Loucy (cell line): ENCODE measurements around the gene MXD3.

Source experiments
- H2AFZ ChIP-seq: fragments of 200-600 bp; sonication (generic); 2 replicates; pipeline ENCODE4 v1.6.0; 2016; ENCODE audit warnings: antibody characterized with exemption, mild to moderate bottlenecking, low read length, moderate library complexity
- H3F3A ChIP-seq: fragments of 200-600 bp; 2 replicates; pipeline ENCODE4 v1.6.0; 2016; ENCODE audit warnings: antibody characterized with exemption, low read depth, mild to moderate bottlenecking
- H3K27me3 ChIP-seq: fragments of 200-600 bp; sonication (generic); 2 replicates; pipeline ENCODE4 v1.6.1; 2014; ENCODE audit warnings: low read length, mild to moderate bottlenecking; ENCODE audit not compliant: insufficient read depth, poor library complexity, severe bottlenecking
- H3K36me3 ChIP-seq: fragments of 200-600 bp; sonication (generic); 2 replicates; pipeline ENCODE4 v1.6.1; 2016; ENCODE audit warnings: low read length; ENCODE audit not compliant: insufficient read depth
- H3K4me1 ChIP-seq: fragments of 200-600 bp; sonication (generic); 2 replicates; pipeline ENCODE4 v1.5.1; 2014; ENCODE audit warnings: low read length, mild to moderate bottlenecking; ENCODE audit not compliant: insufficient read depth, poor library complexity, severe bottlenecking
- H3K4me2 ChIP-seq: fragments of 200-600 bp; sonication (generic); 2 replicates; pipeline ENCODE4 v1.6.0; 2014; ENCODE audit warnings: antibody characterized with exemption, low read length, low read depth, mild to moderate bottlenecking; ENCODE audit not compliant: poor library complexity, severe bottlenecking
- H3K4me3 ChIP-seq: fragments of 200-600 bp; sonication (generic); 2 replicates; pipeline ENCODE4 v1.5.1; 2014; ENCODE audit warnings: low read length, mild to moderate bottlenecking, mixed read lengths; ENCODE audit not compliant: poor library complexity, severe bottlenecking
- H3K79me2 ChIP-seq: fragments of 200-600 bp; sonication (generic); 2 replicates; pipeline ENCODE4 v1.6.1; 2014; ENCODE audit warnings: low read length; ENCODE audit not compliant: insufficient read depth
- H3K9ac ChIP-seq: fragments of 200-600 bp; sonication (generic); 2 replicates; pipeline ENCODE4 v1.6.0; 2014; ENCODE audit warnings: mild to moderate bottlenecking, low read depth, low read length, moderate library complexity; ENCODE audit not compliant: poor library complexity, severe bottlenecking
- H3K9me2 ChIP-seq: fragments of 200-600 bp; sonication (generic); replicated peaks from 2 replicates; pipeline ENCODE4 v1.6.1; 2016; ENCODE audit warnings: low read depth, low read length, mixed read lengths
- H3K9me3 ChIP-seq: fragments of 200-600 bp; sonication (generic); 2 replicates; pipeline ENCODE4 v1.6.1; 2014; ENCODE audit warnings: mild to moderate bottlenecking, antibody characterized with exemption, low read length, low read depth; ENCODE audit not compliant: insufficient read depth
- H4K20me1 ChIP-seq: fragments of 200-600 bp; sonication (generic); 2 replicates; pipeline ENCODE4 v1.6.0; 2014; ENCODE audit warnings: antibody characterized with exemption, low read length, mild to moderate bottlenecking; ENCODE audit not compliant: insufficient read depth, poor library complexity, severe bottlenecking
- CTCF ChIP-seq: fragments of 200-600 bp; sonication (generic); conservative IDR thresholded peaks from 2 replicates; pipeline ENCODE4 v1.5.1; 2014; ENCODE audit warnings: mild to moderate bottlenecking, antibody characterized with exemption, low read length
- EZH2phosphoT487 ChIP-seq: fragments of 200-600 bp; IDR thresholded peaks from 2 replicates; pipeline ENCODE4 v1.6.1; 2018; ENCODE audit warnings: antibody characterized with exemption, mild to moderate bottlenecking, moderate library complexity, borderline replicate concordance

Gene MXD3

DNA sequence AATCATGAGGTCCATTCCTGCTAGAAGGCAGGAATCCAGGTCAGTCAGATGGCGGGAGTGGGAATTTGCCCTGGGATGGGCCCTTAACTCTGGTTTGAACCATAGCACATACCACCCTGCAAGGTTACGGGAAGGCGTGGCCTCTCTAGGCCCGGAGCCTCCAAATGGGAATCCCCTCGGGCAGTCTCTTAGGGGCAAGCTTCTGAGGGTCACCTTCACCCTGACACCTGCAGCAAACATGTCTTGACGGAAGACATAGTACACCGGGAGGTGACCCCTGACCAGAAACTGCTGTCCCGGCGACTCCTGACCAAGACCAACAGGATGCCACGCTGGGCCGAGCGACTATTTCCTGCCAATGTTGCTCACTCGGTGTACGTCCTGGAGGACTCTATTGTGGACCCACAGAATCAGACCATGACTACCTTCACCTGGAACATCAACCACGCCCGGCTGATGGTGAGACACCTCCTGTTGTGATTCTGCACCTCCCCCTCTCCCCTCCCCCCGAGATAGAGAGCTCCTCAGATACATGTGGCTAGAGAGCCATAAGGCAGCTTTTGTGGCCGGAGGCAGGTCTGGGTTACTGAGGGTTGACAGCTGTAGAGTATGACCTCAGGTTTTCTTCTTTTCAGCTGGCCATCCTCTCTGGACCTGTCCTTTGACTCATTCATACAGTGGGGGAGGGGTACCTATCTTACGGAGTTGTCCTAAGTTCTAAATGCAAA lies 7.1 kb downstream of the MXD3 start:
- Histone ChIP-seq H3K27me3 (no peaks in the 10 kb centered on the region), H3K4me2 (peak overlapping the region; percentile 81), H3K9me2 (no peaks in the 10 kb centered on the region), H3K4me1 (peaks cover 25% of the 10 kb centered on the region), H3K9me3 (no peaks in the 10 kb centered on the region), H3K36me3 (no peaks in the 10 kb centered on the region; the same call in 1 of the 2 replicates), H3K9ac (peak overlapping the region; percentile 89), H4K20me1 (peaks cover 15% of the 10 kb centered on the region), H2AFZ (no peak overlapping the region), H3K79me2 (peaks cover 63% of the 10 kb centered on the region), H3F3A (no peaks in the 10 kb centered on the region), H3K4me3 (peak overlapping the region; percentile 87)
- TF ChIP-seq EZH2phosphoT487 (no peak), CTCF (no peak)

- Histone ChIP-seq H2AFZ (no peak overlapping the region), H3K79me2 (peaks cover 57% of the 10 kb centered on the region), H3F3A (no peaks in the 10 kb centered on the region), H3K4me2 (peak overlapping the region; percentile 81), H3K4me1 (peaks cover 23% of the 10 kb centered on the region), H3K9me3 (no peaks in the 10 kb centered on the region), H3K4me3 (peak overlapping the region; percentile 87), H3K27me3 (no peaks in the 10 kb centered on the region), H3K9ac (peak overlapping the region; percentile 89), H3K9me2 (no peaks in the 10 kb centered on the region), H3K36me3 (no peaks in the 10 kb centered on the region; the same call in 1 of the 2 replicates), H4K20me1 (peaks cover 9% of the 10 kb centered on the region)
- TF ChIP-seq EZH2phosphoT487 (no peak), CTCF (no peak)
Observed at GRCh38 chr5:177303925-177304391, 7.7 kb downstream of the MXD3 start.

GRCh38 chr5:177303121-177303924 lies 8.4 kb downstream of the MXD3 start, which contains the start of the genes PRELID1 and RAB24:
PRELID1 (plus strand) TSS chr5:177303799; CDS start chr5:177303986, 187 bp downstream.
RAB24 (minus strand) TSS chr5:177303719; CDS start chr5:177303288, 431 bp downstream.
- H3K36me3 ChIP-seq: no peaks in the 10 kb centered on the region; the same call in 1 of the 2 replicates
- peaks cover 53% of the 10 kb centered on the region for H3K79me2 ChIP-seq
- H3F3A ChIP-seq: no peaks in the 10 kb centered on the region
- H2AFZ ChIP-seq: peak within 1 kb of the TSS; percentile 77
- peaks cover 23% of the 10 kb centered on the region for H3K4me1 ChIP-seq
- peak within 1 kb of the TSS; percentile 81 for H3K4me2 ChIP-seq
- no peaks in the 10 kb centered on the region for H3K9me2 ChIP-seq
- TF ChIP-seq CTCF (no peak), EZH2phosphoT487 (no peak)
- H3K4me3 ChIP-seq: peak within 1 kb of the TSS; percentile 87
- H3K9ac ChIP-seq: peak within 1 kb of the TSS; percentile 89
- no peaks in the 10 kb centered on the region for H3K27me3 ChIP-seq
- H4K20me1 ChIP-seq: peaks cover 6% of the 10 kb centered on the region
- H3K9me3 ChIP-seq: no peaks in the 10 kb centered on the region
